Activated naive CD4-positive, alpha-beta T cell treated with anti-CD3 and anti-CD28 coated beads, Interleukin-2, amount 50 U/mL, for 24 hours (primary cell): ENCODE results near the gene VEGFB.
A peak's percentile ranks its signal among the peaks of the same experiment; 100 is the strongest.

Source experiments
- H3K27ac Mint-ChIP-seq: one replicate; pipeline ENCODE4 v1.8.0; 2021; ENCODE audit warnings: mild to moderate bottlenecking, mixed read lengths
- H3K27me3 Mint-ChIP-seq: one replicate; pipeline ENCODE4 v1.8.0; 2021; ENCODE audit warnings: mixed read lengths
- H3K36me3 Mint-ChIP-seq: one replicate; pipeline ENCODE4 v1.8.0; 2021; ENCODE audit warnings: mixed read lengths
- H3K4me1 Mint-ChIP-seq: one replicate; pipeline ENCODE4 v1.8.0; 2021; ENCODE audit warnings: mixed read lengths
- H3K4me3 Mint-ChIP-seq: one replicate; pipeline ENCODE4 v1.8.0; 2021; ENCODE audit warnings: mild to moderate bottlenecking, mixed read lengths
- H3K9me3 Mint-ChIP-seq: one replicate; pipeline ENCODE4 v1.8.0; 2021; ENCODE audit warnings: mixed read lengths

Gene VEGFB

GRCh38 chr11:64233913-64234586 lies at the start of gene VEGFB:
Gene VEGFB (plus strand): TSS chr11:64234584. CDS start chr11:64234834, 250 bp downstream.
- Mint-ChIP-seq H3K27me3 (no peaks in the 10 kb centered on the region), H3K36me3 (no peaks in the 10 kb centered on the region), H3K4me1 (peaks cover 45% of the 10 kb centered on the region)

GRCh38 chr11:64185175-64185692 lies 49.1 kb upstream of the VEGFB start:
- H3K27me3 Mint-ChIP-seq = no peaks in the 10 kb centered on the region
- H3K9me3 Mint-ChIP-seq = no peaks in the 10 kb centered on the region
- H3K4me3 Mint-ChIP-seq = peak overlapping the region; percentile 99
- H3K4me1 Mint-ChIP-seq = peaks cover 37% of the 10 kb centered on the region
- peaks cover 4% of the 10 kb centered on the region for H3K36me3 Mint-ChIP-seq
- H3K27ac Mint-ChIP-seq = peak overlapping the region; percentile 100

More at GRCh38 chr11:64233913-64234586, at the start of gene VEGFB:
- H3K9me3 Mint-ChIP-seq = no peaks in the 10 kb centered on the region
- peak within 1 kb of the TSS; percentile 91 for H3K27ac Mint-ChIP-seq
- H3K4me3 Mint-ChIP-seq = peak within 1 kb of the TSS; percentile 79

GRCh38 chr11:64185693-64186491 lies 48.5 kb upstream of the VEGFB start, which contains the start of gene STIP1:
Gene STIP1 (plus strand): TSS chr11:64186171. CDS start chr11:64186262, 91 bp downstream.
- H3K4me1 Mint-ChIP-seq = peaks cover 41% of the 10 kb centered on the region
- H3K36me3 Mint-ChIP-seq = peaks cover 4% of the 10 kb centered on the region
- peak within 1 kb of the TSS; percentile 99 for H3K4me3 Mint-ChIP-seq
- peak within 1 kb of the TSS; percentile 100 for H3K27ac Mint-ChIP-seq
- H3K9me3 Mint-ChIP-seq = no peaks in the 10 kb centered on the region
- no peaks in the 10 kb centered on the region for H3K27me3 Mint-ChIP-seq

- H3K4me1 Mint-ChIP-seq = peaks cover 37% of the 10 kb centered on the region
- no peaks in the 10 kb centered on the region for H3K9me3 Mint-ChIP-seq
- H3K27me3 Mint-ChIP-seq = no peaks in the 10 kb centered on the region
- no peak overlapping the region for H3K4me3 Mint-ChIP-seq
- H3K36me3 Mint-ChIP-seq = peaks cover 4% of the 10 kb centered on the region
- H3K27ac Mint-ChIP-seq = no peak overlapping the region
These were observed 47.8 kb upstream of the VEGFB start for GRCh38 chr11:64186492-64187165.

GRCh38 chr11:64192434-64192833 lies 42.0 kb upstream of the VEGFB start:
- H3K4me3 Mint-ChIP-seq = no peak overlapping the region
- peaks cover 28% of the 10 kb centered on the region for H3K4me1 Mint-ChIP-seq
- H3K27me3 Mint-ChIP-seq = no peaks in the 10 kb centered on the region
- H3K9me3 Mint-ChIP-seq = no peaks in the 10 kb centered on the region
- H3K27ac Mint-ChIP-seq = no peak overlapping the region
- peaks cover 11% of the 10 kb centered on the region for H3K36me3 Mint-ChIP-seq

- Mint-ChIP-seq H3K4me1 (peaks cover 18% of the 10 kb centered on the region), H3K9me3 (no peaks in the 10 kb centered on the region), H3K36me3 (peaks cover 14% of the 10 kb centered on the region), H3K27me3 (no peaks in the 10 kb centered on the region), H3K27ac (no peak overlapping the region), H3K4me3 (no peak overlapping the region)
These were observed 37.8 kb upstream of the VEGFB start for GRCh38 chr11:64196626-64197025.

GRCh38 chr11:64198511-64198910 lies 35.9 kb upstream of the VEGFB start:
- H3K4me1 Mint-ChIP-seq = peaks cover 17% of the 10 kb centered on the region
- H3K27me3 Mint-ChIP-seq = no peaks in the 10 kb centered on the region
- H3K36me3 Mint-ChIP-seq = peaks cover 20% of the 10 kb centered on the region
- H3K4me3 Mint-ChIP-seq = no peak overlapping the region
- H3K27ac Mint-ChIP-seq = no peak overlapping the region
- no peaks in the 10 kb centered on the region for H3K9me3 Mint-ChIP-seq

GRCh38 chr11:64201543-64201942 lies 32.8 kb upstream of the VEGFB start:
- H3K4me3 Mint-ChIP-seq = no peak overlapping the region
- H3K27ac Mint-ChIP-seq = no peak overlapping the region
- H3K36me3 Mint-ChIP-seq = peaks cover 20% of the 10 kb centered on the region

GRCh38 chr11:64202992-64203391 lies 31.4 kb upstream of the VEGFB start:
- Mint-ChIP-seq H3K36me3 (peaks cover 18% of the 10 kb centered on the region), H3K27me3 (no peaks in the 10 kb centered on the region), H3K27ac (no peak overlapping the region), H3K4me3 (no peak overlapping the region), H3K9me3 (no peaks in the 10 kb centered on the region), H3K4me1 (peaks cover 26% of the 10 kb centered on the region)

More at GRCh38 chr11:64201543-64201942, 32.8 kb upstream of the VEGFB start:
- peaks cover 33% of the 10 kb centered on the region for H3K4me1 Mint-ChIP-seq
- H3K27me3 Mint-ChIP-seq = no peaks in the 10 kb centered on the region
- H3K9me3 Mint-ChIP-seq = no peaks in the 10 kb centered on the region

- Mint-ChIP-seq H3K4me1 (peaks cover 26% of the 10 kb centered on the region), H3K4me3 (peak overlapping the region; percentile 11), H3K27ac (peak overlapping the region; percentile 23), H3K9me3 (no peaks in the 10 kb centered on the region), H3K27me3 (no peaks in the 10 kb centered on the region), H3K36me3 (peaks cover 18% of the 10 kb centered on the region)
These were observed 30.8 kb upstream of the VEGFB start for GRCh38 chr11:64203421-64204079.

- Mint-ChIP-seq H3K36me3 (peaks cover 18% of the 10 kb centered on the region), H3K9me3 (no peaks in the 10 kb centered on the region), H3K27ac (peak overlapping the region; percentile 17), H3K27me3 (no peaks in the 10 kb centered on the region), H3K4me1 (peaks cover 30% of the 10 kb centered on the region), H3K4me3 (no peak overlapping the region)
These were observed 30.3 kb upstream of the VEGFB start for GRCh38 chr11:64204080-64204440.

- H3K9me3 Mint-ChIP-seq = no peaks in the 10 kb centered on the region
- peaks cover 19% of the 10 kb centered on the region for H3K36me3 Mint-ChIP-seq
- H3K4me1 Mint-ChIP-seq = peaks cover 32% of the 10 kb centered on the region
- peak overlapping the region; percentile 92 for H3K27ac Mint-ChIP-seq
- H3K27me3 Mint-ChIP-seq = no peaks in the 10 kb centered on the region
- H3K4me3 Mint-ChIP-seq = peak overlapping the region; percentile 78
These were observed 29.9 kb upstream of the VEGFB start for GRCh38 chr11:64204464-64204989.

- Mint-ChIP-seq H3K4me3 (peak within 1 kb of the TSS; percentile 93), H3K9me3 (no peaks in the 10 kb centered on the region), H3K27me3 (no peaks in the 10 kb centered on the region), H3K36me3 (peaks cover 19% of the 10 kb centered on the region), H3K4me1 (peaks cover 35% of the 10 kb centered on the region), H3K27ac (peak within 1 kb of the TSS; percentile 94)
These were observed 27.7 kb upstream of the VEGFB start, which contains the start of gene FERMT3 for GRCh38 chr11:64206457-64207255. Gene FERMT3 (plus strand): TSS chr11:64206721. CDS start chr11:64207365, 644 bp downstream.
